Hepatocyte (in vitro differentiated cells): ENCODE measurements around the gene CAST. TPM values are rescaled to one million over a fixed set of nuclear protein-coding genes. Genes with fewer than 3 reads are reported as not detected.

ENCODE experiments used
- DNase-seq: peaks from one replicate; pipeline ENCODE4 v3.0.0-alpha.2; 2016; ENCODE audit warnings: low spot score
- H2AFZ ChIP-seq: fragments of 200-600 bp; sonication (generic); 2 replicates; pipeline ENCODE4 v1.6.0; 2016; ENCODE audit warnings: antibody characterized with exemption, mild to moderate bottlenecking
- H3K27ac ChIP-seq: fragments of 200-600 bp; sonication (generic); 2 replicates; pipeline ENCODE4 v1.5.1; 2016; ENCODE audit warnings: mild to moderate bottlenecking
- H3K27me3 ChIP-seq: fragments of 200-600 bp; sonication (generic); 2 replicates; pipeline ENCODE4 v1.6.1; 2016
- H3K36me3 ChIP-seq: fragments of 200-600 bp; sonication (generic); replicated peaks from 2 replicates; pipeline ENCODE4 v1.5.1; 2016; ENCODE audit warnings: low read depth; ENCODE audit not compliant: insufficient read depth
- H3K4me1 ChIP-seq: fragments of 200-600 bp; sonication (generic); 2 replicates; pipeline ENCODE4 v1.5.1; 2016; ENCODE audit warnings: mild to moderate bottlenecking, moderate library complexity; ENCODE audit not compliant: insufficient read depth
- H3K4me2 ChIP-seq: fragments of 200-600 bp; sonication (generic); 2 replicates; pipeline ENCODE4 v1.6.0; 2016
- H3K4me3 ChIP-seq: fragments of 200-600 bp; sonication (generic); 2 replicates; pipeline ENCODE4 v1.5.1; 2016; ENCODE audit warnings: mild to moderate bottlenecking
- H3K79me2 ChIP-seq: fragments of 200-600 bp; sonication (generic); 2 replicates; pipeline ENCODE4 v1.6.0; 2017; ENCODE audit warnings: mild to moderate bottlenecking
- H3K9me2 ChIP-seq: fragments of 200-600 bp; sonication (generic); replicated peaks from 2 replicates; pipeline ENCODE4 v1.6.0; 2017; ENCODE audit warnings: mild to moderate bottlenecking; ENCODE audit not compliant: insufficient read depth
- H3K9me3 ChIP-seq: fragments of 200-600 bp; sonication (generic); 2 replicates; pipeline ENCODE4 v1.5.1; 2016; ENCODE audit warnings: low read depth, mild to moderate bottlenecking
- H4K20me1 ChIP-seq: fragments of 200-600 bp; sonication (generic); 2 replicates; pipeline ENCODE4 v1.6.0; 2016; ENCODE audit warnings: mild to moderate bottlenecking; ENCODE audit not compliant: insufficient read depth, poor library complexity, severe bottlenecking
- CTCF ChIP-seq: fragments of 200-600 bp; sonication (generic); IDR thresholded peaks from 2 replicates; pipeline ENCODE4 v1.5.1; 2016; ENCODE audit warnings: antibody characterized with exemption, mild to moderate bottlenecking; ENCODE audit not compliant: poor library complexity
- EZH2 ChIP-seq: fragments of 200-600 bp; sonication (generic); IDR thresholded peaks from 2 replicates; pipeline ENCODE4 v1.6.1; 2016; ENCODE audit warnings: antibody characterized with exemption, mild to moderate bottlenecking, borderline replicate concordance
- EZH2phosphoT487 ChIP-seq: fragments of 200-600 bp; sonication (generic); IDR thresholded peaks from one replicate; pipeline ENCODE4 v1.6.1; 2018; ENCODE audit warnings: antibody characterized with exemption, mild to moderate bottlenecking, low read depth, moderate library complexity; ENCODE audit not compliant: unreplicated experiment, severe bottlenecking
- WGBS: methylation state at CpG from one replicate; pipeline ENCODE4 v1.1.6; 2016; ENCODE audit warnings: low lambda C conversion rate; ENCODE audit errors: missing lambda C conversion rate; 5-methylcytosine and 5-hydroxymethylcytosine counted together
- polyA plus RNA-seq: library from polyadenylated mRNA; unstranded; fragments of >200 nt; fragmentation: Nextera tagmentation; extraction: Ambion mirVana; gene quantifications from 2 replicates; pipeline ENCODE4 v1.2.1, GENCODE V29; 2016
- total RNA-seq: library from RNA; depleted of rRNA; stranded (reverse); fragments of >200 nt; gene quantifications from 2 replicates; pipeline ENCODE4 v1.2.3, GENCODE V29; 2014

Gene CAST
- total and polyA plus RNA-seq, 2 experiments from 2014 or later, result 140 to 177 TPM

GRCh38 chr5:96664669-96665068 is 2.5 kb downstream of the CAST start:
- no peaks in the 10 kb centered on the region for H4K20me1 ChIP-seq
- H3K4me3 ChIP-seq, result no peak overlapping the region
- no peak overlapping the region for H2AFZ ChIP-seq
- H3K36me3 ChIP-seq, result no peaks in the 10 kb centered on the region
- DNase-seq, result no peak
- H3K27me3 ChIP-seq, result no peaks in the 10 kb centered on the region
- no peaks in the 10 kb centered on the region for H3K9me2 ChIP-seq
- peaks cover 26% of the 10 kb centered on the region for H3K4me1 ChIP-seq
- no peaks in the 10 kb centered on the region for H3K9me3 ChIP-seq
- TF ChIP-seq EZH2phosphoT487, result no peak
- no peak for TF ChIP-seq CTCF
- TF ChIP-seq EZH2, result no peak
- H3K4me2 ChIP-seq, result peak overlapping the region; percentile 90
- H3K27ac ChIP-seq, result peak overlapping the region; percentile 30
- H3K79me2 ChIP-seq, result peaks cover 61% of the 10 kb centered on the region

GRCh38 chr5:96668725-96669124 is 6.5 kb downstream of the CAST start:
- H3K79me2 ChIP-seq, result peaks cover 95% of the 10 kb centered on the region
- no peaks in the 10 kb centered on the region for H3K36me3 ChIP-seq
- H4K20me1 ChIP-seq, result no peaks in the 10 kb centered on the region
- H2AFZ ChIP-seq, result no peak overlapping the region
- no peaks in the 10 kb centered on the region for H3K27me3 ChIP-seq
- no peak overlapping the region for H3K4me3 ChIP-seq
- no peaks in the 10 kb centered on the region for H3K9me3 ChIP-seq
- WGBS, result 77% methylated on average over 2 of the region's 2 CpGs
- H3K27ac ChIP-seq, result peak overlapping the region; percentile 48
- peaks cover 27% of the 10 kb centered on the region for H3K4me1 ChIP-seq
- H3K4me2 ChIP-seq, result peak overlapping the region; percentile 33
- DNase-seq, result peak; percentile 50
- no peaks in the 10 kb centered on the region for H3K9me2 ChIP-seq
- TF ChIP-seq EZH2, result no peak
- TF ChIP-seq CTCF, result no peak
- no peak for TF ChIP-seq EZH2phosphoT487

- DNase-seq, result no peak
- 72% methylated on average over 3 of the region's 3 CpGs for WGBS
- H3K27ac ChIP-seq, result peak overlapping the region; percentile 48
- peaks cover 95% of the 10 kb centered on the region for H3K79me2 ChIP-seq
- no peak overlapping the region for H2AFZ ChIP-seq
- no peaks in the 10 kb centered on the region for H3K36me3 ChIP-seq
- no peak overlapping the region for H3K4me3 ChIP-seq
- H3K9me2 ChIP-seq, result no peaks in the 10 kb centered on the region
- peaks cover 18% of the 10 kb centered on the region for H3K4me1 ChIP-seq
- TF ChIP-seq EZH2phosphoT487 (no peak), CTCF (no peak), EZH2 (no peak)
- no peaks in the 10 kb centered on the region for H4K20me1 ChIP-seq
- no peaks in the 10 kb centered on the region for H3K9me3 ChIP-seq
- no peak overlapping the region for H3K4me2 ChIP-seq
- H3K27me3 ChIP-seq, result no peaks in the 10 kb centered on the region
These were observed 7.7 kb downstream of the CAST start for GRCh38 chr5:96669909-96670308.

- Histone ChIP-seq H3K36me3 (no peaks in the 10 kb centered on the region), H3K27ac (no peak overlapping the region), H3K4me1 (peaks cover 18% of the 10 kb centered on the region), H3K27me3 (no peaks in the 10 kb centered on the region), H3K4me2 (no peak overlapping the region), H3K4me3 (no peak overlapping the region), H3K79me2 (peaks cover 90% of the 10 kb centered on the region), H3K9me3 (no peaks in the 10 kb centered on the region), H2AFZ (no peak overlapping the region), H3K9me2 (no peaks in the 10 kb centered on the region), H4K20me1 (no peaks in the 10 kb centered on the region)
- WGBS, result 95% methylated on average over 5 of the region's 5 CpGs
- TF ChIP-seq EZH2 (no peak), CTCF (no peak), EZH2phosphoT487 (no peak)
- no peak for DNase-seq
These were observed 9.3 kb downstream of the CAST start for GRCh38 chr5:96671441-96671840.
